ENCODE measurements around the gene ASCC1.
"Not testable (repeated sequence)": the region's sequence is repeated elsewhere in the genome, so short reads cannot be mapped to it uniquely, and the experiment has no call there.

ASCC1 gene

DNA sequence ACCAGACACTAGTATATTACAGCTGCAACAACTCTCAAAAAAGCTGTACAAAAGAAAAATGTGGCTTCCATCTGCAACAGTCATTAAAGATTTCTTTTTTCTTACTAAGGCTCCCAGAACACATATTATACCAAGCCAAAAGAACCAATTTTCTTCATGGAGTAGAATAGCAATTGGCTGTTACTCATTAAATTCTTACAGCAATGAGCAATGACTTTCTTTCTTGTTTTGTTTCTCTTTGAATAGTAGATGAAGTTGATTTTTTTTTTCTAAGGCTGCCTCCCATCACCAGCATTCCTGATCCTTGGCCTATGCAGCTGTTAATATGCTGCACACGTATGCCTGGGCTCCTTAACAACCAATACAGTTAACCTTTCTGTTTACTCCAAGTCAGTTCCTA, 91.1 kb downstream of the ASCC1 start:
- no peak for DNase-seq (ENCODE audit: low spot score)

- DNase-seq (ENCODE audit: low spot score), result no peak
Observed at GRCh38 chr10:72124381-72124780, 91.7 kb downstream of the ASCC1 start.

GRCh38 chr10:72123616-72124015, 92.5 kb downstream of the ASCC1 start:
- DNase-seq (ENCODE audit: low spot score), result no peak

- DNase-seq (ENCODE audit: low spot score), result no peak
Observed at GRCh38 chr10:72122221-72122620, 93.9 kb downstream of the ASCC1 start.

- no peak for DNase-seq (ENCODE audit: low spot score)
Observed at GRCh38 chr10:72121389-72121788, 94.7 kb downstream of the ASCC1 start.

- no peak for DNase-seq (ENCODE audit: low spot score)
Observed at GRCh38 chr10:72116372-72116771, 99.7 kb downstream of the ASCC1 start.

DNA sequence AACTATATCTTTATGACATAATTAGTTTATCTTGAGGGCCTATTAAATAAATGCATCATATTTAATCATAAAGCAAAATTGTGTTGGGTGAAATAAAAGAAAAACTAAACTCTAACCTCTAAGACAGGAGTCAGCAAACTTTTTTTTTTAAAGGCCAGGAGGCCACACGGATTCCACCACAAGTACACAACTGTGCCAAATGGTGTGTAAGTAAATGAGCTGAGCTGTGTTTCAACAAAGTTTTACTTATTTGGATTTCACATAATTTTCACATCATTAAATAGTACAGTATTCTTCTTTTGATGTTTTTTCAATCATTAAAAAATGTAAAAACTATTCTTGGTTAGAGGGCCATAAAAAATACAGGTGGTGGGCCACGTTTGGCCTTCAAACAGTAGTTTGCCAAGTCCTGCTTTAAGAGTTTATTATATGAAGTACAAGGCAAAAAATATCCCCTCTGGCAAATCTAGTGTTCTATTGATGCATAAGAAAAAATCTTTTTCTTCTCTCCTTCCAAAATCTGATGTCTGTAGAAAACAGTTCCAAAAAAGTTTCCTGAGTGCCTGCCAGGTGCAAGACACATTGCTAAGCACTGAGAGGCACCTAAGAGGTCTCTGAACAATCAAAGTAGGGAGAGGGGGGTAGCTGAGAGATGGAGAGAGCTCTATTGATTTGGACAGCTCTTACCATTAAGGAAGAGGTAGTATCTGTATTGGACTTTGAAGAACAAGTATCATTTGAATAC, 101.2 kb downstream of the ASCC1 start:
- DNase-seq (ENCODE audit: low spot score), result no peak

DNA sequence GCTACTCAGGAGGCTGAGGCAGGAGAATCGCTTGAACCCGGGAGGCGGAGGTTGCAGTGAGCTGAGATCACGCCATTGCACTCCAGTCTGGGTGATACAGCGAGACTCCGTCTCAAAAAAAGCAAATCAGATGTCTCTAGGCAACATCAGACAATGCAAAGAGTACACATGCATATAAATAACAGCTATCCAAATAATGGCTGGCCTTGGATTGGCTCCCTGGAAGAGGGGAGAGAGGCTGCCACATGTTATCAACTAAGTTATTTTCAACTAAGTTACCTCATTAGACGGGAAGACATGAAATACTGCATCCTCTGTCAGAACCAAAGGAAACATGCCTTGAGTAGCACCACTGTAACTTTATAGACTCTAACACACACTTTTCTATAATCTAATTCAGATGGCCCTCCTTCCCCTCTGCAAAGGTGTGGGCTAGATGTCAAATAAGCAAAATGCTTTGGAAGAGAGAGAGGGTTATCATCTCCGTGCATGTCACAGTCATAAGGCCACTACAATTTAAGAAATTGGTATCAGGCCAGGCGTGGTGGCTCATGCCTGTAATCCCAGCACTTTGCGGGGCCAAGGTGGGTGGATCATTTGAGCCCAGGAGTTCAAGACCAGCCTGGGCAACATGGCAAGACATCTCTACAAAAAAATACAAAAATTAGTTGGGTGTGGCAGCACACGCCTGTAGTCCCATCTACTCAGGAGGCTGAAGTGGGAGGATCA, 105.2 kb downstream of the ASCC1 start:
- no peak for DNase-seq (ENCODE audit: low spot score)

DNA sequence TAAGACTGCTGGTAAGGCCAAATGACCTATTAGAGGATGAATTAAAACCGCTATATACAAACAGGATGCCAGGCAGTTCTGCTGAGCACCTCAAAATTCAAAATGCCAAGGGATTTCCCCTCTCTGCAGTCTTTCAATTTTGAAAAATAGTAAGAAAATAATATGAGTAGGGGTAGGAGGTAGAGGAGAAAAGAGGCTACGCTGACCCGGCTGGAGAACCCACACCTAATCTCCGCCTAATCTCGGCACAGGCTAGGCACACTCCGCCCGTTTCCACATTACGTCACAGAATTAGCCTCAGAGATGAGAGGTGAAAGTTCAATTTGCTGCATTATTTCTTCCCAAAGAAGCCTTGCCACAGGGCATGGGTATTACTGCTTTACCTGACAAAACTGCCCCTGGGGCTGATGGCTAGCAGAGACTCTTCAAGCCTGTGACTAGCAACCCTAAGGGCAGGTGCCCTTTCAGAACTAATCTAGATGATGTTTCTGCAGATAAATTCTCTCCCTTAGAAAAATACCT, 106.4 kb downstream of the ASCC1 start:
- no peak for DNase-seq (ENCODE audit: low spot score)

DNA sequence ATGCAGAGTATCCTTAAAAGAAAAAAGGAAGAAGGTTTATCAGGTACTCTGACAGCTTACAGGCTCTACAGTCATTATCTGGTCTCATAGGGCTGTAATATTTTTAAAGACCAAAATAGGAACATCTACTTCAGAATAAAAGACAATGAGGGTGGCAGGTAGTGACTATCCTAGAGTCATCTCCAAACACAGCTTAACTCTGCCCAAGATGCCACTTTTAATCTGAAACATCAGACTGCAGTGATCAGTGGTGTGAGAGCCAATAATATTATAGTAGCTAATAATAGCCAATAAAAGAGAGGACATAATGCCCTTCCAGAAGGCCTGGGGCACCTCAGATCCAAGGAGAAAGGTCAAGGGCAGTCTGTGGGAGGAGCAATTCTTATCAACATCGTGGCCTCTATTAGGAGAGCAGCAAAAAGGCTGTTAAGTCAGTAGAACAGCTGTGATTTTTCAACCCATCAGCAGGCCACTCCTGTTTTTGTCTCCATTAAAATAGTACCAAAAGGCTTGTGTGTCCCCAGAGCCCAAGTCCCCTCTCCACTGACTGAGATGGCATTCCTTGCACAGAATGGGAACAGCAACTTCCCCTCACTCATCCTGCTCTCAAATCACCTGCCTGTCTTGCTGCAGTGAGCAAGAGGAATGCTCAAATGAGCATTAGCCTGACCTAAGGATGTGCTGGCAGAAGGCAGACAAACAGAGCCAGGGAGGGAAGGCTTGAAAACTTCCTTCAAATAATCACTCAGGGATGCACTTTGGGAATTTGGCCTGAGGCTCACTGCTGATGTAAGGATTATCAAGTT, 107.0 kb downstream of the ASCC1 start:
- DNase-seq (ENCODE audit: low spot score), result no peak

DNA sequence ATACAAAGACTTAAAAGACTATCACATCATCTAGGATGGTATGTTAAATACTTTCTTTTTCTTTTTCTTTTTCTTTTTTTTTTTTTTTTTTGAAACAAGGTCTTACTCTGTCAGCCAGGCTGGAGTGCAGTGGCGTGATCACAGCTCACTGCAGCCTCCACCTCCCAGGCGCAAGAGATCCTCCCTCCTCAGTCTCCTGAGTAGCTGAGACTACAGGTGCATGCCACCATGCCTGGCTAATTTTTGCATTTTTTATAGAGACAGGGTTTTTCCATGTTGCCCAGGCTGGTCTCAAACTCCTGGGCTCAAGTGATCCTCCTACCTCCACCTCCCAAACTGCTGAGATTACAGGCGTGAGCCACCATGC, 108.1 kb downstream of the ASCC1 start:
- DNase-seq (ENCODE audit: low spot score), result not testable (repeated sequence)

DNA sequence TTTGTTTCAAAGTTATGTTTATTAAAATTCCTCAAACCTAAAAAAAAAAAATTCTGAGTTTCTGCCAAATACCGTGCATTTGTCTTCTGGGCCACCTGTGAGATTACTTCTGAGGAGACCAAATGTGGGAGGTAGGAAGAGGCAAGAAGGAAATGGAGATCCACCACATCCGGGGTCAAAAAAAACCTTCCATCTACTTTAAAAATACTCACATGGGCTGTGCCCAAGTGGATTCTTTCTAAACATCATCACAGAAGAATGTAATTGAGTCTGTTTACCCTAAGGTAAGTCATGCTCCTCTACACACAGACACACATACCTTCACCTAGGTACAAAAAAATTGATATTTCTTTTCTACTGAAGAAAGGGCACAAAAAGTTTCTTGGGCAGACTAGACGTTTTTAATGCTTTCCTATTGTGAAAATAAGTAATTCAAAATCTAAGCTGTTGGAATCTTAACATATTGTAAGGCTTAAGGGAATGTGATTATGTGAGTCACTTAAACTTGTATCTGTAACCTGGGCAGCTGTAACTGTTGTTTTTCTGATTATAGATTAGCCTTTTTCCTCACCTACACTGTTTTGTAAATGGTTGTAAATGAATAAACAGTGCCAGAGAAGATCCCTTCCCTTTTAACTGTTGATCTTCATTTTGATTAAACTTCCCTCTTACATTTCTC, 108.6 kb downstream of the ASCC1 start:
- DNase-seq (ENCODE audit: low spot score), result no peak

DNA sequence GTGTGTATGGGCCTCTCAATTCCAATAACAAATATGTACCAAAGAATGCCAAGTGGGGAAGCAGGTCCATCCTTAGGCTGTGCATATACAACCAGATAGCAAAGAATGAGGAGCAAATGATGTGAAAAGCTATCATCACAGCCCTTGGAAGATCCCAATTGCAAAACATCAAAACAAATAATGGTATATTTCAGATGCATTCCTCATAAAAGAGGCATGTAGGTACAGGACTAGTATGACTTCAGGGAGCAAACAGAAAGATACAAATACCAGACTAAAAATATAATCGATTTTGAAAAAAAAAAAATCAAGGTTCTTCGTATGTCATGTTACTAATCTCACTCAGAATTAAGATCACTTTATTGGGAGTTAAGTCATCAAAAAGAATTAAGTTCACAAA, 109.2 kb downstream of the ASCC1 start:
- no peak for DNase-seq (ENCODE audit: low spot score)

DNA sequence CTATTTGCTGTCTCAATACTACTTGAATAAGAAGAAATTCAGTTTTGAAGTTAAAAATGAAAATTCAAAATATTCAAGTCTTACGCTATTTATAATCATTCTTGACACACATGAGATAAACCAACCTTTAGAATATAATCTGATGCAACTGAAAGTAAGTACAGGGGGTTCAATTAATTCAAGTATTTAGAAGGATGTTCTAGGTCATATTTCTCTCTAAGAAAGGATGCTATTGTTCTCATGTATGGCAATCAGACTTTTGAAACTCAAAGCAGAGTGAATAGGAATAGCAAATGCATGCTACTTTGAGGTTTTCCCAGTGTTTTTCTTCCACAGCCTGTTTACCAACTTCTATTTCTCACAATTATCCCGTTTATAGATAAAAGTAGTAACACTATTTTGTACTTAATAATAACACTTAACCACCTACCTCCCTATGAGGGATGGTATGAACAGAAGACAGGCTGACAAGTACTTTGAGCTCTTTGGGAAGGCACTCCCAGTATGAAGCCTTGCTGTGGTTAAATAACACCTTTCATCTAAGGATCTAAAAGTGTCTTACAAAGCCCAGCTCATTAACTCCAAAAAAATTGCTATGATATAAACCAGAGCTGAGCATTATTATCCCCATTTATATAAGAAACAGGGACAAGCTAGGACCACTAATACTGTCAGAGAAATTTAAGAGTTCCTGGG, 109.8 kb downstream of the ASCC1 start:
- DNase-seq (ENCODE audit: low spot score), result no peak

- no peak for DNase-seq (ENCODE audit: low spot score)
Observed at GRCh38 chr10:72105710-72106109, 110.4 kb downstream of the ASCC1 start.

GRCh38 chr10:72105098-72105475, 111.0 kb downstream of the ASCC1 start:
- no peak for DNase-seq (ENCODE audit: low spot score)

DNA sequence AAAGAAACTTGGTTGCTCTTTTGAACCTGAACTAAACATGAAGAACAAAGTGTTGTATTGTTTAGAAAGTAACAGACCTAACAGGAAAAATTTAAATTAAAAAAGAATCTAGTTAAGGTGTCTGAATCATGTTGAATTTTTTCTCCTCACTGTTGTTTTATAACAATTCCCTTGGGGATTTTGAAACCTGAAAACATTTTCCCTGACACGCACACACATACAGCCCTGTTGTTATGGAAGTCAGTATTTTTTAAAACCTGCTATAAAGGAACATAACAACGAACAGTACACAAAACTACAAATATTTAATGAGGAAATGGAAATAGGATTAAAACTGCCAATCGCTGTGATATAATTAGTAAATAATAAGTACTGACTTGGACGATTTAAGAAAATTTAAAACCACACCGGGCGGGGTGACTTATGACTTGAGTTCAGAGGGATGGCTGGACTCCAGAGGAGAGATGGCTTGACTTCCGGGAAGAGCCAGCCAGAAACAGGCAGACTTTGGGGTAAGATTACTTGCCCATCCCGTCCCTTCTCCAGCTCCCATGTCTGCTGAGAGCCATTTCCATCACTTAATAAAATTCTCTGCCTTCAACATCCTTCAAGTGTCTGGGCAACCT, 111.5 kb downstream of the ASCC1 start:
- no peak for DNase-seq (ENCODE audit: low spot score)

DNA sequence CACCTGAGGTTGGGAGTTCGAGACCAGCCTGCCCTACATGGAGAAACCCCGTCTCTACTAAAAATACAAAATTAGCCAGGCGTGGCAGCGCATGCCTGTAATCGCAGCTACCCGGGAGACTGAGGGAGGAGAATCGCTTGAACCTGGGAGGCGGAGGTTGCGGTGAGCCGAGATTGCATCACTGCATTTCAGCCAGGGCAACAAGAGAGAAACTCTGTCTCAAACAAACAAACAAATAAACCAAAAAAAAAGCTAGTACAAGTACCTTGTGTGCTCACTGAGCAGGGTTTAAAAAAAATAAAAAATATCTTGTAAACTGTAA, 116.5 kb downstream of the ASCC1 start:
- no peak for DNase-seq (ENCODE audit: low spot score)

GRCh38 chr10:72098836-72099599, 117.1 kb downstream of the ASCC1 start:
- no peak for DNase-seq (ENCODE audit: low spot score)

DNA sequence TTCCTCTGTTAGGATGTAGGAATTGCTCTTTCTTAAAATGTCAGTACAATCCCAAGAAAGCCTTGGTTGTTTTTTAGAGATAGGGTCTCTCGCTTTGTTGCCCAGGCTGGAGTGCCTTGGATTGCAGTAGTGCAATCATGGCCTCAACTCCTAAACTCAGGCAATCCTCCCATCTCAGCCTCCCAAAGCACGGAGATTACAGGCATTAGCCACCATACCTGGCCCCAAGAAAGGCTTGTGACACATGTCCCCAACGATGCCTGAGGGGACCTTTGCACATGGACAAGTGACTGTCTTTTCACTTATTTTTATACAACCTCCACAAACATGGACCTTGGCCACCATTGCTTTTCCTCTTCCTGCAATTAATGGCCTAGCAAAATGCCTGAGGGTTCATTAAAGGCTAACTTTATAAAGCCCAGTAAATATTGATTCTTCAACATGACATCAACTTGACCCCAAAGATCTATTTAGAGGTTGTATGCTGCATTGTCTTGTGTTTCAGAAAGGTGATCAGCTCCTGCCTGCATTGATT, 117.7 kb downstream of the ASCC1 start:
- no peak for DNase-seq (ENCODE audit: low spot score)

All from HuH-7.5 (cell line).